CD14-positive monocyte (primary cell): ENCODE results near the gene SOS1. TPM values are rescaled to one million over a fixed set of nuclear protein-coding genes. Genes with fewer than 3 reads are reported as not detected.

Source experiments
- DNase-seq, 3 donors: peaks; one replicate each; pipeline ENCODE4 v3.0.0-alpha.2; 2011 to 2022
- H2AFZ ChIP-seq: 2 replicates; pipeline ENCODE4 v1.6.0; 2012; ENCODE audit warnings: mild to moderate bottlenecking, low read depth, low read length, inconsistent platforms; ENCODE audit not compliant: insufficient read depth, poor library complexity, severe bottlenecking
- H3K27ac ChIP-seq, 2 donors: 1 replicate in 1 of 2; 2 replicates in 1 of 2; pipeline ENCODE4 v1.5.1; 2012 to 2013; ENCODE audit warnings: low read length in 2 of 2, control low read depth in 1 of 2, inconsistent platforms in 1 of 2, low read depth in 1 of 2, mild to moderate bottlenecking in 1 of 2
- H3K27me3 ChIP-seq, 2 donors: one replicate each; pipeline versions ENCODE4 v1.6.0 to v1.6.1; 2011 to 2013; ENCODE audit warnings: low read length in 2 of 2; ENCODE audit not compliant: control insufficient read depth in 2 of 2, insufficient read depth in 2 of 2
- H3K36me3 ChIP-seq, 2 donors: replicated peaks in 1 of 2; 1 replicate in 1 of 2; 2 replicates in 1 of 2; pipeline versions ENCODE4 v1.5.1 to v1.6.1; 2012 to 2013; ENCODE audit warnings: low read length in 2 of 2, control low read depth in 1 of 2, inconsistent platforms in 1 of 2, mild to moderate bottlenecking in 1 of 2; ENCODE audit not compliant: insufficient read depth in 2 of 2, control insufficient read depth in 1 of 2
- H3K4me1 ChIP-seq, 2 donors: 1 replicate in 1 of 2; 2 replicates in 1 of 2; pipeline versions ENCODE4 v1.5.1 to v1.6.1; 2012 to 2013; ENCODE audit warnings: low read length in 2 of 2, control low read depth in 1 of 2, inconsistent platforms in 1 of 2, mild to moderate bottlenecking in 1 of 2, moderate library complexity in 1 of 2; ENCODE audit not compliant: insufficient read depth in 2 of 2, control insufficient read depth in 1 of 2
- H3K4me2 ChIP-seq: replicated peaks from 2 replicates; pipeline ENCODE3; 2012; ENCODE audit warnings: low read length, moderate library complexity, mild to moderate bottlenecking; ENCODE audit not compliant: poor library complexity, severe bottlenecking; ENCODE audit errors: extremely low read depth
- H3K4me3 ChIP-seq, 3 experiments: fragments of 200-600 bp in 1 of 3; sonication (generic) in 1 of 3; replicated peaks in 1 of 3; 1 replicate in 2 of 3; 2 replicates in 1 of 3; pipeline ENCODE4 v1.5.1; 2011 to 2013; ENCODE audit warnings: low read length in 3 of 3, mild to moderate bottlenecking in 3 of 3, control low read depth in 2 of 3, low read depth in 2 of 3, inconsistent platforms in 1 of 3, moderate library complexity in 1 of 3
- H3K79me2 ChIP-seq: 2 replicates; pipeline ENCODE4 v1.6.0; 2012; ENCODE audit warnings: mild to moderate bottlenecking, control low read depth, inconsistent platforms, low read length, moderate library complexity; ENCODE audit not compliant: insufficient read depth
- H3K9ac ChIP-seq: 2 replicates; pipeline ENCODE4 v1.6.0; 2017; ENCODE audit warnings: low read length, mild to moderate bottlenecking; ENCODE audit not compliant: insufficient read depth, poor library complexity, severe bottlenecking
- H3K9me3 ChIP-seq, 2 donors: replicated peaks in 1 of 2; 1 replicate in 1 of 2; 2 replicates in 1 of 2; pipeline versions ENCODE4 v1.5.1 to v1.6.1; 2012 to 2013; ENCODE audit warnings: low read length in 2 of 2, control low read depth in 1 of 2; ENCODE audit not compliant: control insufficient read depth in 1 of 2, insufficient read depth in 1 of 2
- H4K20me1 ChIP-seq: 2 replicates; pipeline ENCODE4 v1.6.0; 2012; ENCODE audit warnings: mild to moderate bottlenecking, low read length, control low read depth, moderate library complexity; ENCODE audit not compliant: insufficient read depth
- H3K27ac Mint-ChIP-seq, 7 donors: one replicate each; pipeline ENCODE4 v1.8.0; 2020; ENCODE audit warnings: mild to moderate bottlenecking in 7 of 7, mixed read lengths in 7 of 7, moderate library complexity in 6 of 7, inconsistent platforms in 2 of 7
- H3K27me3 Mint-ChIP-seq, 3 donors: one replicate each; pipeline ENCODE4 v1.8.0; 2021 to 2022; ENCODE audit warnings: low read depth in 3 of 3, mild to moderate bottlenecking in 3 of 3, mixed read lengths in 3 of 3, moderate library complexity in 3 of 3, inconsistent platforms in 1 of 3
- H3K36me3 Mint-ChIP-seq, 2 donors: one replicate each; pipeline ENCODE4 v1.8.0; 2020; ENCODE audit warnings: mixed read lengths in 2 of 2, inconsistent platforms in 1 of 2, mild to moderate bottlenecking in 1 of 2
- H3K4me1 Mint-ChIP-seq: one replicate; pipeline ENCODE4 v1.8.0; 2020; ENCODE audit warnings: mild to moderate bottlenecking, mixed read lengths
- H3K4me3 Mint-ChIP-seq, 2 donors: one replicate each; pipeline ENCODE4 v1.8.0; 2020; ENCODE audit warnings: mild to moderate bottlenecking in 2 of 2, mixed read lengths in 2 of 2, moderate library complexity in 1 of 2
- H3K9me3 Mint-ChIP-seq, 7 donors: one replicate each; pipeline ENCODE4 v1.8.0; 2020 to 2022; ENCODE audit warnings: mixed read lengths in 7 of 7, mild to moderate bottlenecking in 6 of 7, moderate library complexity in 6 of 7, inconsistent platforms in 2 of 7
- CTCF ChIP-seq: fragments of 200-600 bp; IDR thresholded peaks from one replicate; pipeline ENCODE4 v1.8.0; 2022; ENCODE audit warnings: antibody characterized with exemption, mild to moderate bottlenecking
- WGBS: methylation state at CpG from one replicate; pipeline ENCODE4 v1.1.5; 2013; ENCODE audit warnings: missing lambda C conversion rate; ENCODE audit not compliant: insufficient coverage; 5-methylcytosine and 5-hydroxymethylcytosine counted together
- intact Hi-C, 2 donors: fragments of 100-400 bp; cut with micrococcal nuclease; formaldehyde crosslinking; loops; one replicate each; pipeline versions ENCODE4 v1.15.0 to v1.15.1; 2023
- polyA plus RNA-seq, 3 donors: library from polyadenylated mRNA; depleted of rRNA in 1 of 3; unstranded in 2 of 3; stranded (reverse) in 1 of 3; fragments of 300-500 nt in 2 of 3; fragments of >200 nt in 1 of 3; fragmentation: Illumina TruSeq in 2 of 3; gene quantifications; 1 replicate in 2 of 3; 2 replicates in 1 of 3; pipeline ENCODE4 v1.2.3, GENCODE V29; 2012 to 2021

The SOS1 gene
- polyA plus RNA-seq, 3 donors: 5.3 to 15.6 (median 7.7) TPM

DNA sequence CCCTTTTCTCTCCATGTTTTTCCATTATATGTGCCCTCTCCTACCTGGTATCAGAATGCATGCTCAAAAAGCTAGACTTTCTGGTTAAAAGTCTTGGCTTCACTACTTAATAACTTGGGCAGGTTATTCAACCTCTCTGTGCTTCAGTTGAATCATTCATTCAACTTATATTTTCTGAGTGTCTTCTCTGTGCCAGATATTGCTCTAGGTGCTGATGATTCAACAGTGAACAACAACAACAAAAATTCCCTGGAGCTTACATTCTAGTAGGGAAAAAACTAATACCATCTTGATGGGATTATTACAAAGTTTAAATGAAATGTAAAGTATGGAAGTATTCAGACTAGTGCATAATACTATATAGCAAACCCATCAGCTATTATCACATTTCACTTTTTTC is 55.2 kb downstream of the SOS1 start:
- no peak for TF ChIP-seq CTCF
- H3K4me3 ChIP-seq: no peak overlapping the region
- no peak overlapping the region for H3K9ac ChIP-seq
- peak overlapping the region in 3 of 7 donors; percentile 2 to 38 (median 13) for H3K27ac Mint-ChIP-seq
- no peak overlapping the region for H3K27ac ChIP-seq
- H3K4me3 Mint-ChIP-seq: no peak overlapping the region
- intact Hi-C loops: loop anchor here in 1 of 2 donors (10.0 kb wide), 1 partner anchor 49 kb away; no protein-coding TSS in a partner anchor
- H4K20me1 ChIP-seq: peaks cover 51% of the 10 kb centered on the region
- no peaks in the 10 kb centered on the region for H3K4me1 Mint-ChIP-seq
- H3K9me3 ChIP-seq: no peaks in the 10 kb centered on the region
- H3K79me2 ChIP-seq: peaks cover 18% of the 10 kb centered on the region
- H2AFZ ChIP-seq: no peak overlapping the region
- H3K36me3 ChIP-seq: peaks cover 19 to 34% of the 10 kb centered on the region in 2 donors
- no peak overlapping the region for H3K4me2 ChIP-seq
- DNase-seq: no peak
- H3K4me1 ChIP-seq: no peaks in the 10 kb centered on the region
- H3K9me3 Mint-ChIP-seq: no peaks in the 10 kb centered on the region
- H3K36me3 Mint-ChIP-seq: peaks cover 19 to 37% of the 10 kb centered on the region in 2 donors
- no peaks in the 10 kb centered on the region for H3K27me3 Mint-ChIP-seq
- H3K27me3 ChIP-seq: no peaks in the 10 kb centered on the region

DNA sequence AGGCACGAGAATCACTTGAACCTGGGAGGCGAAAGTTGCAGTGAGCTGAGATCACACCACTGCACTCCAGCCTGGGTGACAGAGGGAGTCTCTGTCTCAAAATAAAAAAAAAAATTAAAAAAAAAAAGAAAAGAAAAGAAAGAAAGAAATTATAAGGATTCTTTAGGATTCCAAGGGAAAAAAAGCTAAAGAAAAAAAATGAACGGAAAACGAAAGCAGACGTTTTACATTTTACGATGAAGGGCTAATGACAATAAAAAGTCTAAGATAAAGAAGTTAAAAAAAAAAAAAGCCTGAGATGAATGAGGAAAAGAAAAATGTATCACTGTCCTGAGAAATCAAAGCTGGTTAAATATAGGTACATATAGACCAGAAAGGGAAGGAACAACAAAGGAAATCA is 58.5 kb downstream of the SOS1 start:
- H3K27ac ChIP-seq: no peak overlapping the region
- no peak for TF ChIP-seq CTCF
- Mint-ChIP-seq H3K27me3 (no peaks in the 10 kb centered on the region), H3K4me3 (no peak overlapping the region), H3K9me3 (no peaks in the 10 kb centered on the region), H3K4me1 (no peaks in the 10 kb centered on the region), H3K27ac (peak overlapping the region in 1 of 7 donors; percentile 42), H3K36me3 (peaks cover 18 to 34% of the 10 kb centered on the region in 2 donors)
- no peak for DNase-seq
- no peaks in the 10 kb centered on the region for H3K4me1 ChIP-seq
- H3K27me3 ChIP-seq: no peaks in the 10 kb centered on the region
- H4K20me1 ChIP-seq: peaks cover 48% of the 10 kb centered on the region
- no peak overlapping the region for H3K9ac ChIP-seq
- no peak overlapping the region for H3K4me3 ChIP-seq
- WGBS: no CpG with 5 or more reads among the region's 6 CpGs
- H3K9me3 ChIP-seq: no peaks in the 10 kb centered on the region
- H3K79me2 ChIP-seq: peaks cover 9% of the 10 kb centered on the region
- H3K36me3 ChIP-seq: peaks cover 16 to 34% of the 10 kb centered on the region in 2 donors
- no peak overlapping the region for H3K4me2 ChIP-seq
- no peak overlapping the region for H2AFZ ChIP-seq
- intact Hi-C loops: loop anchor here in 1 of 2 donors (10.0 kb wide), 1 partner anchor 52 kb away; no protein-coding TSS in a partner anchor
